Erythroblast (primary cell): ENCODE measurements around the gene DGKB.

ENCODE experiments used
- DNase-seq, 2 experiments: peaks; one replicate each; lab custom pipeline; 2025; lab: John Stamatoyannopoulos, UW
- GATA1 ChIP-seq: IDR thresholded peaks from 2 replicates; pipeline ENCODE4 v1.6.1; 2011; ENCODE audit warnings: low read depth, mild to moderate bottlenecking, control low read depth, low read length, moderate library complexity
- POLR2A ChIP-seq: IDR thresholded peaks from 2 replicates; pipeline ENCODE4 v1.6.1; 2011; ENCODE audit warnings: mild to moderate bottlenecking, low read length

Gene DGKB

DNA sequence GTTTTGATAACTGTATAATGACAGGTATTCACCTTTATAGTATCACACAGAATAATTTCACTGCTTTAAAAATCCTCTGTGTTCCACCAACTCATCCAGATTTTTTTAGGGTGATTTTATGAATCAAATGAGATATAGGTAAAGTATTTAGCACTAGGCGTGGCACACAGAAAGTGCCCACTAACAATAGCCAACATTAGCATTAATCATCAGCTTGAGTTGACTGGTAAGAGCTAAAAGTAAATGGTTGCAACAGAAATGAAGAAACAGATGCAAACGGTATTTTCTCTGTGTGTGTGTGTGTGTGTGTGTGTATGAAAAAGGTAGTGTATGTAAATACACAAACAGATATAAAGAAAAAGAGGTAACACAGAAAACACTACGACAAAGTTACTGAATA lies 534.3 kb downstream of the DGKB start:
- TF ChIP-seq POLR2A (no peak), GATA1 (no peak)
- DNase-seq: no peak

DNA sequence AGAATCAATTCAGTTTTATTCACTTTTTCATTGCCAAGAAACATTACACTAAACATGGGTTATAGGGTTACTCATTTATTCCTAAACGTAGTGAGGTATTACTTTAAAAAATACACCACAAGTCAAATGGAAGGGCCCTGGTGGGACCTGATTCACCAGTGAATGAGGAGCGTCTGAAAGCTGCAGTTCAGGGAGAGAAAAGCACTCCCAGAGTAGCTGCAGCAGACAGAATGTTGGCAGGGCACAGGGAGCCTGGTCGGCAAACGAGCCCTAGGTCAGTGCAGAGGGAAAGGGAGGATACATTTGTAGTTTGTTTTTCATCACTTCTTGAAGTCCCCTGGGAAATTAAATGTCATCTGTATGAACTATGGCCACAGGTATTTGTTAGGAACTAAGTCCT lies 551.4 kb downstream of the DGKB start:
- TF ChIP-seq GATA1 (no peak), POLR2A (no peak)

DNA sequence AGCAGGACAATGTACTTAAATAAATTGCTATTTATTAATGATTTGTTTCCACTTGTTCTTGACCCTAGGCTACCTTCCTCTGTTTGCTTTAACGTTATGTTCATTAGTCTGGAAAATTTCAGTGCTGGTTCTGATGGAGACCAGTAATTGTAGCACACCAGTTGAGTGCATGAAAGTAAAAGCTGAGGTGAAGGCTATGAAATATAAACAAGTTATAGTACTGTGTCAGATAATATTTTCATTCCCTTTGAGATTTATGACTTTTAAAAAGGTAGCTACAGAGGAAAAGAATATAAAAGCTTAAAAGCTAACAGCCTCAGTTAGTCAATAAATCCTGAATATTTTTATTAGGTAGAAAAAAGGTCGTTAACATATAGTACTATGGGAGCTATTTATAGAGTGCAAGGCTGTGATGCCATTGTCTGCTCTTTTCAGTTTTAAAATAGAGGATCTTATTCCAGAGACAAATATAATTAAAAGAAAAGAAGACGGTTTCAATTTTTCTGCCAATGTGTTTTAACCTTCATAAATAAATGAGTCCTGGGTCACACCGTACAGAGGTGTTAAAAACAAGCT lies 561.3 kb downstream of the DGKB start:
- TF ChIP-seq POLR2A: no peak
- TF ChIP-seq GATA1: no peak
- no peak for DNase-seq

More for the DNA sequence above, 551.4 kb downstream of the DGKB start:
- DNase-seq: no peak

DNA sequence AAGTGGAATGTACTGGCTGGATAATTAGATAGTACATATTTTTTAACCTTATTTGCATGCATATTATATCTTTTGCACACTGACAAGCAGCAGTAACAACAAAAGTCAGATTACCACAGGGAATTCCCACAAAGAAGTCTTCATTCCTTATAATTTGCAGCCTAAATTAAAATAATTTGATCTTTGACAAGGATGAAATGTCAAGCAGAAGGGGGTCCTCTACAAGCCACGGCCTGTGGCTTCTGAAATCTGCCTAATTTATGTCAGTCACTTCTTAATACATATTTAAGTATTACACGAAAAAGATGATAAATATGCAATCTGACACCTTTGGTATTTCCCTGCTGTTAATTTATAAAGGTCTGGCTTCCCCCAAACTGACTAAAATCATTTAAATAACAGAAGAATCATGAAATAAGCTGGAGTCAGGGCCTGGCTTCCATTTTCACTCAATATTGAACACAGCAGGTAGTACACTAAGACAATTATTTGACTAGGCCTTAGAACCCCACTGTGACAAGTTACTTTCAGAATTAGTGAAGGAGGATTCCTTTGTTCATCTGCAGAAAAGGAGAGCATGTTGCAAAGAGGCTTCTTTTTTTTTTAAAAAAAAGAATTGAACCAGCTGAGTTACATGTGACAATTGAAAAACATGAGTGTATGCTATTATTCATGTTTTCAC lies 562.0 kb downstream of the DGKB start:
- no peak for DNase-seq
- TF ChIP-seq GATA1 (no peak), POLR2A (no peak)

DNA sequence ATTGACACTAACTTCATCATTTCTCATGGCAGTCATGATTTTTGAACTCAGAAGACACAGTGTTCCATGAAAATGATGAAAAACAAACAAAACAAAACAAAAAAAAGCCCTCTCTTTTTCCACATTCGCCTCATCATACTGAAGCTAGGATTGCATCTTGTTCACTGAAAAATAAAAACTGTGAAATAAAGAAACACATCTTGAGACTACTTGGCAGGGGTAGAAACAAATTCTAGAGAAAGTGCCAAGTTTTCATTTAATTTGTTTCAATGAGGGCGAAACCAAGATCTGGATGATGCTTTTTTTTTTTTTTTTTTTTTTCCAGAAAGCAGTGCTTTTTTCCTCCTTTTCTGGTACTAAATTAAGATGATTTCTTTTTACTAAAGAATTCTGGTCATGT lies 562.7 kb downstream of the DGKB start:
- no peak for DNase-seq

DNA sequence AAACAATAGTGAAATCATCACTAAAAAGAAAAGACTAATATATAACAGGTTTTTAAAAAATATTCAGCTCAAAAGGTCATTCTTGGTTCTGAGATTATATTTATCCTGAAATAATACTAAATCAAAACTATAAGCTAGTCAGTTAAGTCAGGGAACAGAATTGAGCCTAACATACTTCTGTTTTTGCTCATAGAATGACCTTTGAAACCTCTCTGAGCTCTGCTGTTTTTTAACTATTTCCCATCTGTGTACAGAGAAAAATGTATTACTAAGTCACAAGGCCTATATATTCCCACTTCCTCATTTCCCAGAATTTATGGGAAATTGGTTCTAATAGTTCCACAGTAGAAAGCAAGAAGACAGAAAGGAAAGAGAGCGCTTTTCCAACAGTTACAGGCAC lies 566.3 kb downstream of the DGKB start:
- TF ChIP-seq GATA1: no peak
- TF ChIP-seq POLR2A: no peak
- no peak for DNase-seq

More for the DNA sequence above, 562.7 kb downstream of the DGKB start:
- no peak for TF ChIP-seq POLR2A
- no peak for TF ChIP-seq GATA1

DNA sequence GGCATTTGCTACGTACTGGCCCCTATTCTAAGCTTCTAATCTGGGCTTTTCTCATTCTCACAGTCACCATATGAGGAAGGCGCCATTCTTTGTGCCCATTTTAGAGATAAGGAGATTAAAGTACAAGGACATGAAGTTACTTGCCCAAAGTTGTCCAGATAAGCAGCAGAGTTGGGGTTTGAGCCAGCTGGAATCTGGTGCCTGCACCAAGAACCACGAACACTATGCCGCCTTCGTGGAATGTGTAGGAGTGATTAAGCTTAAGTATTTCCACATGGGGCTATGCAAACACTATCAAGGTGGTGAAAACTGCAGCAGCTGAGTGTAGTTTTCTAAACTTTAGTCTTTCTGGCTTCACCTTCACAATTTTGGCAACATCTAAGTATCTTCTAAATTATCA lies 570.4 kb downstream of the DGKB start:
- no peak for DNase-seq
- TF ChIP-seq GATA1 (no peak), POLR2A (no peak)

DNA sequence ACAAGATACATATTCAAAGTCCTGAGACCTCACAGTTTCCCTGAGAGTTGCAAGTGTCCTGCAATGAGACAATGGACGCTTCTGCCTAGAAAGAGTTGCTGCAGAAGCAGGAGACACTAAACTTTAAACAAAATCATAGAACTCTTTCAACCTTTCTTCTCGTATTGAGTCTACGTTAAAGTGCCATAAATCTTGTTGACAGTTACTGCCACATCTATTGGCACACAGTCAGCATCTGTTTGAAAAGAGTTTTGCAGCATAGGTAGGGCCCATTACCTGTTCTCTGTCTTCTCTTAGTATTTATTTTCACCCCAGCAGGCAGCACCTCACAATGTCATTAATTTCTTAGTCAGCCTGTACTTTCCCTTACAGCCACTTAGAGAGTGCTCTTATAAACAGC lies 577.8 kb downstream of the DGKB start:
- no peak for TF ChIP-seq GATA1
- no peak for TF ChIP-seq POLR2A
- no peak for DNase-seq

DNA sequence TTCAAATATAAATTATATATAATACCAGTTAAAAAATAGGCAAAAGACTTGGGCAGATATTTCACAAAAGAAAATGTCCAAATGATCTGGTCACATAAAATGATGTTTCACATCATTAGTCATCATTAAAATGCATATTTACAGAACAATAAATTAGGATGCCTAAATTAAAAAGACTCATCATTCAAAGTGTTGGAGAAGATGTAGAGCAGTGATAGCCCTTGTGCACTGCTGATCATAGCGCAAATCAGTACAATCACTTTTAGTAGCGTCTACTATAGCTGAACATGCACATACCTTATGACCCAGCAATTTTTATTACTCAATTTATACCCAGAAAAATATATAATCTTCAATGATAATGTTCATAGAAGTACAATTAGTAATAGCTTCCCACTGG lies 579.8 kb downstream of the DGKB start:
- DNase-seq: no peak
- no peak for TF ChIP-seq GATA1
- no peak for TF ChIP-seq POLR2A

DNA sequence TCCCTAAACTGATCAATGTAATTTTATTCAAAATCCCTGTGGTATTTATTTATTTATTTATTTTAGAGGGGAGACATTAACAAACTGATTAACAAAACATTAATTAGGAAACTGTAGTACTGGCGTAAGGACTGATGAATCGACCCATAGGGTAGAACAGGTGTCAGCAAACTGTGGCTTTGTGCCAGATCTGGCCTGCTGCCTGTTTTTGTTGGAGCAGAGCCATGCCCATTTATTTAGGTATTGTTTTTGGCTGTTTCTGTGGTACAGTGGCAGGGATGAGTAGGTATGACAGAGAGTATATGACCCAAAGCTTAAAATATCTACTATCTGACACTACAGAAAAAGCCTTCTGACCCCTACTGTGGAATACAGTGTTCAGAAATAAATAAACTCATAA lies 580.6 kb downstream of the DGKB start:
- TF ChIP-seq GATA1 (no peak), POLR2A (no peak)
- no peak for DNase-seq

DNA sequence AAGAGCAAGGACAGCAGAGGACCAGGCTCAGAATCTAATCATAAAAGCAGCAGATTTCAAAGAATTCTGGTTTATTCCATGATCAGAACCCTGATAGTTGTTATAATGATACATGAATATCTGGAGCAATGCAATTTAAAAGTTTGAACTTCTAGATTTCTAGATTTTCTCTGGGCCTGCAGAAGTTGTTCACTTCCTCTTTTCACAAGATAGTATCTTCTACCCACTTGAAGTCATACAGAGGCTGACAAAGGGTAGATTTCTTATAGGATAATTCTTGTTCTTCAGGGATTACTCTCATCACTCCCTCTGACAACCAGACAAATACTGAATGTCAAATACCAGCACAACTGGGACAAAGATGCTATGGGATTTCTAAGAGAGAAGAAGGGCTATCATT lies 593.1 kb downstream of the DGKB start:
- TF ChIP-seq POLR2A: no peak
- TF ChIP-seq GATA1: no peak
- DNase-seq: no peak

DNA sequence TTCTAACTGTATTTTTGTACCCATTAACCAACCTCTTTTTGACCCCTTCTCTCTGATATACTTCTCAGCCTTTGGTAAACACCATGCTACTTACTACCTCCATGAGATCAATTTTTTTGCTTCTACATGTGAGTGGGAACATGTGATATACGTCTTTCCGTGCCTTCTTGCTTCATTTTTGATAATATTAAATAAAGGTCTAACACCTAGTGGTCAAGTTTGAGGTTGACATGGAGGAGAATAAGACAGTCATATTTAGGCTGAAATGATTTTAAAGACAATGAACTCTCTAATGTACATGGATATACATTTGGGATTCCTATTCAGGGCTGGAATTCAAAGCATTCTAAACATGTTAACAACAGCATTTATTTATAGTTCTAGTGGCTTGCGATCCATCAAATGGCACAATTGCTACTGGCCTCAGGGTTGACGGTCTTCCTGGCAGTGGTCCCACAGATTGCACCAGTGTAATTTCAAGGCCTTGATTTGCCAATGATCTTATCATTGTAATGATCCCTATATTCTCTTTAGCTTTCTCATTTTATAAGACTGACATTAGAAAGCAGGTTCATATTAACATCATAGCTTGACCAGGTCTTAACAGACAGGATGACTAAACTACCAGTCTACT lies 597.2 kb downstream of the DGKB start:
- no peak for DNase-seq

DNA sequence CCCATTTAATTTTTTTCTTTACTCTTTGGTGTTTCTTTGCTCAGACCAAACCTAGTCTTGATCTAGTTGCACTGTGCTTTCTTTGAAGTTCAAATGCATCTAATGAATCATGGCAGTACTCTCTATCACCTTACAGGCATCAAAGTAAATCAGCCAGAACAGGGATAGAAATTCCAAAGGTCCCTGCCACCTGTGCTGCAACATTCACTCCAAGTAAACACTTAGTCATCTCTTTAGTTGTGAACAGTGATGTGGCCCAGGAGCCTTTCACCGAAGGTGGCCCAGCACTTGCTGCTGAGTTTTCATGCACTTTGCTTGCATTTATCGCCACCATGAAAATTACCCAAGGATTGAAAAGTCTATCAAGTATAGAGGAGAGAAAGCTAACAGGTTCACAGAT lies 599.0 kb downstream of the DGKB start:
- TF ChIP-seq POLR2A: no peak
- no peak for TF ChIP-seq GATA1
- no peak for DNase-seq

More for the DNA sequence above, 597.2 kb downstream of the DGKB start:
- TF ChIP-seq POLR2A (no peak), GATA1 (no peak)

DNA sequence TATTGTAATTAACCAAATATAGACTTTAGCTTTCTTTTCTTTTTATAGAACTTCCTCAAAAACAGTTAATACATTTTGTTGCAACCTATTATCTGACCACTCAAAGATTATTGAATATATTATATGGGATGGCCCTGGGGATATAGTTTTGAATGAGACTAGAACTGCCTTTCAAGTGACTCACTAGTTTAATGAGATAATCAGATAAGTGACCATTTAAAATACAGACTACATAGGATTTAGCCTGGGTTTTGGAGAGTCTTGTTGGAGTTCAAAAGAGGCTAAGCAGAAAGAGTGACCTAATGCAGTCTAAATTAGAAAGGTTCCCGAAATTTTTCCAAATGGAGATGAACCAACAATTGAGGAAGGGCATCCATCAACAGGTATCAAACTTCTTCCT lies 607.9 kb downstream of the DGKB start:
- TF ChIP-seq POLR2A: no peak
- no peak for TF ChIP-seq GATA1
- DNase-seq: no peak

DNA sequence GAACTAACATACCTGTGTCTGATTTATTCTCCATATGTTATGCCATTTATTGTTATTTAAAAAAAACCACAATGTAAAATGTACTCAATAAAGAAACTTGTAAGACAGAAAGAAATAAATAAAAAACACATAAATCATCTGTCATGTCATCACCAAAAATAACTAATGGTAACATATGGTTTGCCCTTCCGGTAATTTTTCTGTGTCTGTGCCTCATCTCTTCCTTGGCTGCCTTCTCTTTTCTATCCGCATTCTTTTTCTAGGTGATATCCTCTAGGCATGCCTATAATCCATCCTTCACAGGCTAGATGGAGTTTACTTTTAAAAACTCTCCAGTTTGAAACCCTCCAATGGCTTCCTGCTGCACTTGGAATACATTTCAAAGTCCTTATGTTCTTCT lies 609.1 kb downstream of the DGKB start:
- no peak for DNase-seq
- TF ChIP-seq GATA1 (no peak), POLR2A (no peak)

DNA sequence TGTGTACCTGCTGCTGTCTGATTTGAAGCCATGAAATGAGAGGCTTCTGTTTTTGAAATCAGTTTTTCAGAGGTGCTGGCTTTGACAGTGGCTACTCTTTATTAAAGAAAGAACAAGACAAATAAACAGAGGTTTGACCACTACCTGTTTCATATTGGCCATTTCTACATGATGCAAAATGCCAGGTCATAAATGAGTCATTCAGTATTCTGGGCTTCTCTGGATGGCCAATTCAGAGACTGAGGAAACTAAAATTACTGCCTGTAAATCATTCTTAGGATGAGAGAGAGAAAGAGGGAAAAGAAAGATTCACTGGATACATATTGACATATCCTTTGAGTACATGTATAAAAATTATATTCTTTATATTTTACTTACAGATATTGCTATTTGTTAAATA lies 609.8 kb downstream of the DGKB start:
- no peak for DNase-seq
- TF ChIP-seq GATA1: no peak
- TF ChIP-seq POLR2A: no peak
